HUES64 (cell line): ENCODE data around the gene IST1.

Experiments
- H3K27ac ChIP-seq: 2 replicates; pipeline ENCODE4 v1.7.0; 2013; ENCODE audit warnings: low read depth, low read length, inconsistent platforms
- H3K27me3 ChIP-seq: 2 replicates; pipeline ENCODE4 v1.6.1; 2013; ENCODE audit warnings: mild to moderate bottlenecking, low read length; ENCODE audit not compliant: insufficient read depth
- H3K36me3 ChIP-seq: 2 replicates; pipeline ENCODE4 v1.6.1; 2013; ENCODE audit warnings: mild to moderate bottlenecking, low read length; ENCODE audit not compliant: insufficient read depth
- H3K4me1 ChIP-seq: 2 replicates; pipeline ENCODE4 v1.6.1; 2013; ENCODE audit warnings: mild to moderate bottlenecking, low read length, moderate library complexity; ENCODE audit not compliant: insufficient read depth
- H3K4me3 ChIP-seq: 2 replicates; pipeline ENCODE4 v1.5.1; 2013; ENCODE audit warnings: mild to moderate bottlenecking, low read length, moderate library complexity
- H3K9ac ChIP-seq: 2 replicates; pipeline ENCODE4 v1.6.1; 2013; ENCODE audit warnings: mild to moderate bottlenecking, low read depth, low read length
- H3K9me3 ChIP-seq: 2 replicates; pipeline ENCODE4 v1.6.1; 2013; ENCODE audit warnings: low read depth, low read length; ENCODE audit not compliant: insufficient read depth
- WGBS: fragments of 150-250, 120-280 bp; methylation state at CpG from one replicate; pipeline ENCODE4 v1.1.7; 2013; ENCODE audit warnings: missing lambda C conversion rate; 5-methylcytosine and 5-hydroxymethylcytosine counted together

The IST1 gene

GRCh38 chr16:71937868-71938510, 42.7 kb downstream of the IST1 start:
- Histone ChIP-seq H3K9ac (no peak overlapping the region), H3K9me3 (no peaks in the 10 kb centered on the region), H3K36me3 (peaks cover 21% of the 10 kb centered on the region), H3K27me3 (no peaks in the 10 kb centered on the region), H3K4me1 (no peaks in the 10 kb centered on the region; the same call in 1 of the 2 replicates), H3K27ac (no peak overlapping the region), H3K4me3 (no peak overlapping the region)
- 88% methylated on average over 10 of the region's 10 CpGs for whole genome bisulfite sequencing

GRCh38 chr16:71943887-71944286, 48.6 kb downstream of the IST1 start:
- Histone ChIP-seq H3K27me3 (no peaks in the 10 kb centered on the region), H3K4me1 (no peaks in the 10 kb centered on the region), H3K9me3 (no peaks in the 10 kb centered on the region), H3K36me3 (no peaks in the 10 kb centered on the region), H3K9ac (no peak overlapping the region), H3K4me3 (no peak overlapping the region), H3K27ac (no peak overlapping the region)
- 97% methylated on average over 2 of the region's 2 CpGs for WGBS

- Histone ChIP-seq H3K27me3 (no peaks in the 10 kb centered on the region; the same call in 1 of the 2 replicates), H3K9me3 (no peaks in the 10 kb centered on the region), H3K27ac (no peak overlapping the region), H3K9ac (no peak overlapping the region), H3K4me1 (no peaks in the 10 kb centered on the region), H3K4me3 (no peak overlapping the region), H3K36me3 (no peaks in the 10 kb centered on the region)
- 75% methylated on average over 5 of the region's 6 CpGs for WGBS
Observed at GRCh38 chr16:71945616-71946015, 50.3 kb downstream of the IST1 start.

- Histone ChIP-seq H3K36me3 (no peaks in the 10 kb centered on the region), H3K27ac (no peak overlapping the region), H3K9ac (no peak overlapping the region), H3K9me3 (no peaks in the 10 kb centered on the region), H3K4me3 (no peak overlapping the region), H3K27me3 (peaks cover 12% of the 10 kb centered on the region), H3K4me1 (no peaks in the 10 kb centered on the region)
- WGBS, result 77% methylated on average over 5 of the region's 5 CpGs
Observed at GRCh38 chr16:71952825-71953224, 57.5 kb downstream of the IST1 start.

- Histone ChIP-seq H3K9me3 (no peaks in the 10 kb centered on the region), H3K27me3 (peaks cover 12% of the 10 kb centered on the region), H3K9ac (no peak overlapping the region), H3K4me1 (no peaks in the 10 kb centered on the region), H3K36me3 (no peaks in the 10 kb centered on the region), H3K27ac (no peak overlapping the region), H3K4me3 (no peak overlapping the region)
- 89% methylated on average over 4 of the region's 5 CpGs for WGBS
Observed at GRCh38 chr16:71954180-71954579, 58.8 kb downstream of the IST1 start.

GRCh38 chr16:71954699-71955195, 59.4 kb downstream of the IST1 start:
- Histone ChIP-seq H3K9me3 (no peaks in the 10 kb centered on the region), H3K9ac (no peak overlapping the region), H3K4me1 (no peaks in the 10 kb centered on the region), H3K4me3 (no peak overlapping the region), H3K36me3 (no peaks in the 10 kb centered on the region), H3K27ac (no peak overlapping the region), H3K27me3 (peaks cover 12% of the 10 kb centered on the region)

GRCh38 chr16:71956486-71956885, 61.2 kb downstream of the IST1 start:
- Histone ChIP-seq H3K4me1 (no peaks in the 10 kb centered on the region), H3K36me3 (no peaks in the 10 kb centered on the region), H3K4me3 (no peak overlapping the region), H3K27me3 (peaks cover 12% of the 10 kb centered on the region), H3K9me3 (no peaks in the 10 kb centered on the region), H3K27ac (no peak overlapping the region), H3K9ac (no peak overlapping the region)
- 90% methylated on average over 2 of the region's 3 CpGs for WGBS

- Histone ChIP-seq H3K9ac (no peak overlapping the region), H3K9me3 (no peaks in the 10 kb centered on the region), H3K36me3 (no peaks in the 10 kb centered on the region), H3K4me1 (no peaks in the 10 kb centered on the region), H3K27me3 (no peaks in the 10 kb centered on the region), H3K27ac (no peak overlapping the region), H3K4me3 (no peak overlapping the region)
- whole genome bisulfite sequencing, result 66% methylated on average over 14 of the region's 14 CpGs
Observed at GRCh38 chr16:71961066-71962039, 66.0 kb downstream of the IST1 start.

- H3K27ac ChIP-seq, result no peak overlapping the region
- H3K9ac ChIP-seq, result no peak overlapping the region
- no peaks in the 10 kb centered on the region for H3K36me3 ChIP-seq
- WGBS, result 87% methylated on average over 8 of the region's 9 CpGs
- no peaks in the 10 kb centered on the region for H3K27me3 ChIP-seq
- no peaks in the 10 kb centered on the region for H3K9me3 ChIP-seq
- no peaks in the 10 kb centered on the region for H3K4me1 ChIP-seq
- H3K4me3 ChIP-seq, result no peak overlapping the region
Observed at GRCh38 chr16:71963125-71963875, 68.0 kb downstream of the IST1 start.

GRCh38 chr16:71965223-71965622, 69.9 kb downstream of the IST1 start:
- 96% methylated on average over 4 of the region's 4 CpGs for WGBS
- H3K27ac ChIP-seq, result no peak overlapping the region
- no peaks in the 10 kb centered on the region for H3K4me1 ChIP-seq
- H3K4me3 ChIP-seq, result no peak overlapping the region
- no peaks in the 10 kb centered on the region for H3K36me3 ChIP-seq
- no peaks in the 10 kb centered on the region for H3K9me3 ChIP-seq
- H3K27me3 ChIP-seq, result no peaks in the 10 kb centered on the region
- H3K9ac ChIP-seq, result no peak overlapping the region

- no peaks in the 10 kb centered on the region for H3K36me3 ChIP-seq
- no peak overlapping the region for H3K27ac ChIP-seq
- WGBS, result 76% methylated on average over 3 of the region's 4 CpGs
- H3K4me1 ChIP-seq, result no peaks in the 10 kb centered on the region
- no peaks in the 10 kb centered on the region for H3K9me3 ChIP-seq
- no peak overlapping the region for H3K4me3 ChIP-seq
- no peak overlapping the region for H3K9ac ChIP-seq
- no peaks in the 10 kb centered on the region for H3K27me3 ChIP-seq
Observed at GRCh38 chr16:71966932-71967331, 71.6 kb downstream of the IST1 start.
